Rectal smooth muscle tissue (tissue), 1 donor: ENCODE results near the gene POLR3A.

Experiments used
- H3K27ac ChIP-seq: one replicate; pipeline ENCODE4 v1.7.0; 2013; ENCODE audit warnings: low read depth, low read length, inconsistent platforms
- H3K27me3 ChIP-seq: one replicate; pipeline ENCODE4 v1.7.0; 2013; ENCODE audit warnings: low read length; ENCODE audit not compliant: control insufficient read depth, insufficient read depth
- H3K36me3 ChIP-seq: one replicate; pipeline ENCODE4 v1.7.0; 2013; ENCODE audit warnings: low read length; ENCODE audit not compliant: control insufficient read depth, insufficient read depth
- H3K4me1 ChIP-seq: one replicate; pipeline ENCODE4 v1.7.0; 2013; ENCODE audit warnings: low read length; ENCODE audit not compliant: control insufficient read depth, insufficient read depth
- H3K4me3 ChIP-seq: one replicate; pipeline ENCODE4 v1.7.0; 2013; ENCODE audit warnings: low read length
- H3K9ac ChIP-seq: one replicate; pipeline ENCODE4 v1.7.0; 2013; ENCODE audit warnings: low read length

Gene POLR3A

DNA sequence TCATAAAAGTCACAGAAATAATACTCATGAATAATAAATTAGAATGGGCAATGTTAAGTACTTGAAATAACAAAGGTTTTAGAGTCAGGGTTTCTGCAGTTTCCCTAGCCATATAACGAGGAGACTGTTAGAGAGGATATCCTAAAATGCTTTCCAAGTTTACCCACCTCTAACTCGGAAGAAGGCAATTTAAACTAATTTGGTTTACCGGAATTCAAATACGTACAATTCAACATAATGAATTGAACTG, 4.0 kb upstream of the POLR3A start:
- H3K9ac ChIP-seq = no peak overlapping the region
- peaks cover 16% of the 10 kb centered on the region for H3K4me1 ChIP-seq
- peaks cover 20% of the 10 kb centered on the region for H3K36me3 ChIP-seq
- H3K4me3 ChIP-seq = peak overlapping the region; percentile 62
- H3K27ac ChIP-seq = peak overlapping the region; percentile 76
- H3K27me3 ChIP-seq = no peaks in the 10 kb centered on the region

DNA sequence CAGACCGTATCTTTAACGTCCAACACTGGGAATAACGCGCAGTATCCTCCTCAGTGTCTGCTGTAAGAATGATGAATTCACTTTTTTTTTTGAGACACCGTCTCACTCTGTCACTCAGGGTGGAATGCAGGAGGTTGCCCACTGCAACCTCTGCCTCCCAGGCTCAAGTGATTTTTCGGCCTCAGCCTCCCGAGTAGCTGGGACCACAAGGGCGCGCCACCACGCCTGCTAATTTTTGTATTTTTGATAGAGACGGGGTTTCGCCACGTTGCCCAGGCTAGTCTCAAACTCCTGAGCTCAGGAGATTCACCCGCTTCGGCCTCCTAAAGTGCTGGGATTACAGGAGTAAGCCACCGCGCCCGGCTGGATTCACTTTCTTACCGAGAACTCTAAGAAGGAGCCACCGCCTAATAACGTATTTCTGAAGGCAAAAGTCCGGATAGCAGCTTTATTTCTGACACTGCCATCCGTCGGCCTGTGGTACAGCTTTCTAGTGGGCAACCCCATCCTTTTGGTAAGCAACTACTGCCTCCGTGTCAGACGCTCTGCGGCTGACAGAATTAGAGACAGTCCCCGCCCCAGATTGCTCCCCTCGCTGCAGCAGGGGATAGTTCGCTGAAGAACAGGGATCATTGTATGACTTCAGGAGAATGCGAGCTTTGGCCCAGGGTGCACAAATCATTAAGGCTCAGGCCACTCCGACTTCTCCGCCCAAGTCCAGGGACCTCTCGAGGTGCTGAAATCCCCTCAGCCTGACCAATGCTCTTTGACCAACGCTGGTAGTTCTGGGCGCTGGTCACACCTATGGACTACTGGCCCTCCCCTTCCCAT, 662 bp downstream of the POLR3A start:
- peaks cover 10% of the 10 kb centered on the region for H3K4me1 ChIP-seq

DNA sequence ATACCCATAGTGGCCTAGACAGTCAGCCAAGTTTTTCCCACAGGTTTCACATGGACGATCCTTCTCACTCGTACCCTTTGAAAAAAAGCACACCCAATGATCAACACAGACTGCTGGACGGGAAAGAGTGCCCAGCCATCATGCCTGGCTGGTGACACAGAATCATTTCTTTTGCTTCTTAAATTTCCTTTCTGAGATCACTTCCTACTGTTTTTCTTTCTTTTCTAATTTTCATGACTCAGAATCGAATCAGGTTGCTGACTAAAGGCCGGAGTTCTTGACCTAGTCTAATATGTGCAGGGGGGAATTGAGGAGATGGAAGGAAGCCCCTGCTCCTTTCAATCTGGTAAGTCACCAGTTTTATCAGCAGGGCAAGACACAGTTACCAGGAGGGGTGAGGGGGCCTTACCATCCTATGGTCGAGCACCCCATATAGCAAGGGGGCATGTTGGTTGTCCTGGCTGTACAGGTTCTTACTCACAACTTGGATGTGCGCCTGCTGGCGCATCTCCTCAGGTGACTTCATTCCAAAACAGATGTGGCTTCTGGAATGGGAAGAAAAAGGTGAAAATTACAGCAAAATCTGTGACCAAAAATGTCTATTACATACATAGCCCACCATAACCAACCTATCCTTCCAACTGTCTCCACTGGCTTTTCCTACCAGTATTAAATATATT, 3.5 kb downstream of the POLR3A start:
- H3K27ac ChIP-seq = no peak overlapping the region
- H3K4me1 ChIP-seq = peaks cover 10% of the 10 kb centered on the region
- H3K9ac ChIP-seq = no peak overlapping the region
- no peaks in the 10 kb centered on the region for H3K27me3 ChIP-seq
- peaks cover 15% of the 10 kb centered on the region for H3K36me3 ChIP-seq
- no peak overlapping the region for H3K4me3 ChIP-seq

More for the DNA sequence above, 662 bp downstream of the POLR3A start:
- Histone ChIP-seq H3K4me3 (peak overlapping the region; percentile 99), H3K36me3 (peaks cover 2% of the 10 kb centered on the region), H3K9ac (peak overlapping the region; percentile 99), H3K27ac (peak overlapping the region; percentile 78), H3K27me3 (no peaks in the 10 kb centered on the region)

DNA sequence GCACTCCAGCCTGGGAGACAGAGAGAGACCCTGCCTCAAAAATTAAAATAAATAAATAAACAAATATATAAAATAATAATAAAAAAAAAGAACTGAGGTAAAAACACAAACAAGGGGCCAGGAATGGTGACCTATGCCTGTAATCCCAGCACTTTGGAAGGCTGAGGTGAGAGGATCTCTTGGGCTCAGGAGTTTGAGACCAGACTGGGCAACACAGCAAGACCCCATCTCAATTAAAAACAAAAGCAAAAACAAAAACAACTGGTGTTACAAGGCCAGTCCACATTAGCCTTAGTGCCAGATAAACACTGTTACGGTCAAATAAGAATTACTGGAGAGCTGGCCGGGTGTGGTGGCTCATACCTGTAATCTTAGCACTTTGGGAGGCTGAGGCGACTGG, 5.6 kb downstream of the POLR3A start:
- Histone ChIP-seq H3K4me1 (peaks cover 5% of the 10 kb centered on the region), H3K27me3 (no peaks in the 10 kb centered on the region), H3K36me3 (peaks cover 23% of the 10 kb centered on the region), H3K4me3 (no peak overlapping the region), H3K27ac (no peak overlapping the region), H3K9ac (no peak overlapping the region)

DNA sequence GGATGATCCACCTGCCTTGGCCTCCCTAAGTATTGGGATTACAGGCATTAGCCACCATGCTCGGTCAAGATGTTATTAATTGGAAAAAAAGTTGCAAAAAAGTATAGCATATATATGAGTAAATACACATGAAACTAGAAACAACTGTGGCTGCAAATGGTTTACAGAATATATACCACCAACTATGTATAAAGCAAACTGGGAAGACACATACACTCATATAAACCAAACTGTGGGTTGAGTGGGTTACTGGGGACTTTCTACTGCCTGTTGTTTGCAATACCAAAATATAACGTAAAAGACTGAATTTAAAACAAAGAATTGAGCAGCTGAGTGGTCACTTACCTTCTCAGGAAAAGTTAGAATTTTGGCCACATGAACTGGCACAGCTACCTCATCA, 8.1 kb downstream of the POLR3A start:
- peaks cover 30% of the 10 kb centered on the region for H3K36me3 ChIP-seq
- no peak overlapping the region for H3K27ac ChIP-seq
- no peak overlapping the region for H3K9ac ChIP-seq
- H3K4me3 ChIP-seq = no peak overlapping the region
- no peaks in the 10 kb centered on the region for H3K27me3 ChIP-seq
- no peaks in the 10 kb centered on the region for H3K4me1 ChIP-seq

DNA sequence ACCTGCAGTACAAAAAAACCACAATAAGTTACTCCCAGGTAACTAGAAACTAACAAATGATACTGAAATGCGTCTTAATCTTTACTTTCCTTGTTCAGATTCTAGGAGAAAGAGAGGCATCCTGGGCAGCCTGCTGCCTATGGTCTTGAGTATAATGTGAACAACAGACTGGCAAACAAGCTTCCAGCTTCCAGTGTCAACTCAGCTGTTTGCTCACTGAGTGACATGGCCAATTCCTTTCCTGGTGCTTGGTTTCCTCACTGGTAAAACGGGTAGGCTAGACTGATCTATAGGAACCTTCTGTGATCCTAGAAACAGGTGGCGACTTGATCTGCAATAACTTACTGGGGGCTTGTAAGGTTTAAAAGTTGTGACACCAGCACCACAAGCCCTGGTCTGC, 10.1 kb downstream of the POLR3A start:
- no peaks in the 10 kb centered on the region for H3K27me3 ChIP-seq
- H3K9ac ChIP-seq = no peak overlapping the region
- no peak overlapping the region for H3K4me3 ChIP-seq
- peaks cover 30% of the 10 kb centered on the region for H3K36me3 ChIP-seq
- no peaks in the 10 kb centered on the region for H3K4me1 ChIP-seq
- no peak overlapping the region for H3K27ac ChIP-seq

DNA sequence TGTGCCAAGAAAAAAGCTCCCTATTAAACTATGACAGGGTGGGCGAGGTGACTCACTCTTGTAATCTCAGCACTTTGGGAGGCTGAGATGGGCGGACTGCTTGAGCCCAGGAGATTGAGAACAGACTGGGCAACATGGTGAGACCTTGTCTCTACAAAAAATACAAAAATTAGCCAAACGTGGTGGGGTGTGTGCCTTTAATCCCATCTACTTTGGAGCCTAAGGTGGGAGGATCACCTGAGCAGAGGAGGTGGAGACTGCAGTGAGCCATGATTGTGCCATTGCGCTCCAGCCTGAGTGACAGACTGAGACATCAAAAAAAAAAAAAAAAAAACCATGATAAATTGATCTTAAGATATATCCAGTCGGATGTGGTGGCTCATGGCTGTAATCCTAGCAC, 11.5 kb downstream of the POLR3A start:
- H3K36me3 ChIP-seq = peaks cover 36% of the 10 kb centered on the region
- no peaks in the 10 kb centered on the region for H3K4me1 ChIP-seq
- H3K9ac ChIP-seq = no peak overlapping the region
- no peak overlapping the region for H3K4me3 ChIP-seq
- H3K27me3 ChIP-seq = no peaks in the 10 kb centered on the region
- no peak overlapping the region for H3K27ac ChIP-seq

DNA sequence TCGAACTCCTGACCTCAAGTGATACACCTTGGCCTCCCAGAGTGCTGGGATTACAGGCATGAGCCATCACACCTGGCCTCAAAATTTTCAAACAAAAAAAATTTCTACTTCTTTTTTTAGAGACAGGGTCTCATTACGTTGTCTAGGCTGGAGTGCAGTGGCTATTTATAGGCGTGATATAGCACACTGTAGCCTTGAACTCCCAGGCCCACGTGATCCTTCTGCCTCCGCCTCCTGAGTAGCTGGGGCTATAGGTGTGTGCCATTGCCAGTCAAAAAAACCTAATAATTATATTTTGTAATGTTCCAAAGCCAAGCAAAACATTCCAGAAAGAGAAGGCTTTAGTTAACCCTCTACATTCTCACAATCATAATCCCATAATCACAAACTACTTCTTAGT, 13.8 kb downstream of the POLR3A start:
- Histone ChIP-seq H3K9ac (no peak overlapping the region), H3K4me1 (no peaks in the 10 kb centered on the region), H3K36me3 (peaks cover 34% of the 10 kb centered on the region), H3K4me3 (no peak overlapping the region), H3K27ac (no peak overlapping the region), H3K27me3 (no peaks in the 10 kb centered on the region)

DNA sequence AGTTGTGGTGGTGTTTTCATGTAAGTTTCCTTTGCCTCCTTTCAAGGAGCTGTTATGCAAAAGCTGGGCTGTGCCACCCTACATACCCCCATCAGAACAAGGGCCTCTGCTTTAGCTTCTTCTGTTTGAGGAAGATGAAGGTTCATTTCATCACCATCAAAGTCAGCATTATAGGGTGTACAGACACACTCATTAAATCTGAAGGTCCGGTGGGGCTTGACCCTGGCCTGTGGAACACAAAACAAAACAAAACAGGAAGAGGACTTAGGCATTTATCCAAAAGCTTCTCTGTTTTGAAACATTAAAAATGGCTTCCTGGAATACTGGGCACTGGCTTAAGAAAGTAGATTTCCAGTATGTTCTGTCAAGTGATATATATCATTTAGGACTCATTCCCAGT, 15.8 kb downstream of the POLR3A start:
- no peak overlapping the region for H3K9ac ChIP-seq
- no peak overlapping the region for H3K27ac ChIP-seq
- no peak overlapping the region for H3K4me3 ChIP-seq
- peaks cover 33% of the 10 kb centered on the region for H3K36me3 ChIP-seq
- H3K4me1 ChIP-seq = no peaks in the 10 kb centered on the region
- no peaks in the 10 kb centered on the region for H3K27me3 ChIP-seq

DNA sequence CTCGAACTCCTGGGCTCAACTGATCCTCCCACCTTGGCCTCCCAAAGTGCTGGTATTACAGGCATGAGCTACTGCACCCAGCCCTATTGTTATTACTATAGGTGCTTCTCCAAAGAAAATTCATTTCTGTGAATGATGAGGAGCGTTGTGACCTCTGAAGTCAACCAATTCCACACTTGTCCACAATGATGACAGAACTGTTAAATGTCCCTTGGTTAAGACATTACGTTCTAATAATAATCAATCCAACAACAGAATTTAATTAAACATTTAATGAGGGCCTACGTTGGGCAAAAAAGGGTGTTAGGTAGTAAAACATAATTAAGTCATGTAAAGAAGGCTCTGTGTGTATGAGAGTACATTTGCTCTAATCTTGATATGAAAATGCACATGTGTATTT, 18.2 kb downstream of the POLR3A start:
- H3K27me3 ChIP-seq = no peaks in the 10 kb centered on the region
- H3K9ac ChIP-seq = no peak overlapping the region
- H3K4me1 ChIP-seq = no peaks in the 10 kb centered on the region
- no peak overlapping the region for H3K4me3 ChIP-seq
- no peak overlapping the region for H3K27ac ChIP-seq
- H3K36me3 ChIP-seq = peaks cover 35% of the 10 kb centered on the region

DNA sequence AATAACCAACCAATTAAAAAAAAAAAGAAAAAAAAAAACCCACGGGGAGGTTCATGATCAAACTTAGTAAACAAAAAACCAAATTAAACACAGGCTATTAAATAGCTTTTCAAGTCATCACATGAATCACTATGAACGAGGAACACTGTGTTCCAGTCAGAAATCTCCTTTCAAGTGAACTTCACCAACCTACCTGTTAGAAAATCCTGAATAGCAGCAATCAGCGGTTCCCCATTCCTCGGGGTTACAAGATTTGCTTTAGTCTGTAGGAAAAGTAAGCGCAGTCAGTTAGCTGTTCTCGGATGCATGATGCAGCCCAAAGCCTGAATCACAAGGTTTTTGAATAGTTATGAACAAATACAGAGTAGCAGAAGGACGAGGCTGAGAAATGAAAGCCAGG, 19.0 kb downstream of the POLR3A start:
- H3K36me3 ChIP-seq = peaks cover 38% of the 10 kb centered on the region
- H3K4me3 ChIP-seq = no peak overlapping the region
- no peaks in the 10 kb centered on the region for H3K27me3 ChIP-seq
- no peak overlapping the region for H3K9ac ChIP-seq
- no peaks in the 10 kb centered on the region for H3K4me1 ChIP-seq
- no peak overlapping the region for H3K27ac ChIP-seq

DNA sequence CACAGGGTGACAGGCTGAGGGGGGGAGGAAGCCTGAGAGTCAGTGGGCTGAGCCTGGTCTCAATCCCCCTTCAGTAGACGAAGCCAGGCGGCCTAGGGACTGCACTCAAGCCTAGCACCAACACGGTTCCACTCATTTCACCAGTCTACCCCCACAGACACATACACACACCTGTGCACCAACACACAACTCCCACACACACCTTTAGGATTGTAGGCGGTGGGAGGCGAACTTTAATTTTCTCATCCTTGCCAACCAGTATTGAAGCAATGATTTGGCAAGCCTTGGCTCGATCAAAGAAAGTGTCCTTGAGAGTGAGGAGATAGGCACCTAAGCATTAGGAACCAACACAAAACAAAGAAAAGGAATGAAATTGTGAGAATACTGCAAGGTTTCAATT, 19.7 kb downstream of the POLR3A start:
- Histone ChIP-seq H3K27ac (no peak overlapping the region), H3K36me3 (peaks cover 39% of the 10 kb centered on the region), H3K4me1 (no peaks in the 10 kb centered on the region), H3K27me3 (no peaks in the 10 kb centered on the region), H3K4me3 (no peak overlapping the region), H3K9ac (no peak overlapping the region)

DNA sequence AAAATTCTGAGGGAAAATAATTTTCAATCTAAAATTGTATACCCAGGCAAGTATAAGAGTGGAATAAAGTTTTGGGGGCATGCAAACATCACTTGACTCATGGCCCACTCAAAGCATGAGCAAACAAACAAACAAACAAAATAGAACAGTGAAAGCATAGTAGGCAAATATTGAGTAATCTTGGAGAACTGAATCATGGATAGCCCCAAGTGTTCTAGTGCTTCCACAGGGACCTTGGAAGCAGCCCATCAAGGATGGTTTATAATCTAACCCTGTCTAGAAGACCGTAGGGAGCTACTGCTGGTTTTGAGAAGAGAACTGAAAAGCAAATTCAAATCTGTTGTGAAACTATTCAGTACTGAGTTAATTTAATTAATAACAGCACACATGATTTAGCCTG, 22.1 kb downstream of the POLR3A start:
- peaks cover 37% of the 10 kb centered on the region for H3K36me3 ChIP-seq
- no peaks in the 10 kb centered on the region for H3K4me1 ChIP-seq
- H3K4me3 ChIP-seq = no peak overlapping the region
- no peak overlapping the region for H3K9ac ChIP-seq
- no peak overlapping the region for H3K27ac ChIP-seq
- H3K27me3 ChIP-seq = no peaks in the 10 kb centered on the region
